ENCODE data around the gene GALNS. TPM values are rescaled to one million over a fixed set of nuclear protein-coding genes. Genes with fewer than 3 reads are reported as not detected.

The GALNS gene
- total and polyA plus RNA-seq, 2 of the 4 experiments (the other 2 are of a cell fraction) = 7.2 to 32.5 TPM

DNA sequence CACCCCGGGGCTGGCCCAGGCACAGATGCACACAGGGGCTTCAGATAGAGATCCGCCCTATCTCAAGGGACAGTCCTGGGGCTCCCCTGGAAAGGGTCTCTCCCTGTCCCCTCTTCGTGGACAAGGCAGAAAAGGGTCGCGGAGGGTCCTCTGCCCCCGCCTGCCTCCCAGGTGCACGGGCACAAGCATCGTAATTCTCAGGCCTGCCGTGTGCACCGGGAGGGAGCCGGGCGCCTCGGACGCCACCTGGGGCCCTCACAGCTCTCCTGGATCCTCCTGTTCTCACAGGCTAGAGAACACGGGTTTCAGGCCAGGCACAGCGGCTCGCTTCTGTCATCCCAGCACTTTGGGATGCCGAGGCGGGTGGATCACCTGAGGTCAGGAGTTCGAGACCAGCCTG is 21.6 kb upstream of the GALNS start:
- H2AFZ ChIP-seq (replicated peaks; ENCODE audit: low read length, poor library complexity) = no peak overlapping the region
- H2BK120ac ChIP-seq (ENCODE audit: low read depth, low read length) = no peak overlapping the region
- intact Hi-C loops (cut with micrococcal nuclease) = no loop called here
- H3K18ac ChIP-seq (ENCODE audit: low read depth, low read length) = no peak overlapping the region
- in situ Hi-C loops (cut with MboI; ENCODE audit: low sequenced_read_pairs) = no loop called here
- H3K4me1 ChIP-seq (ENCODE audit: control insufficient read depth, insufficient read depth, low read length) = no peaks in the 10 kb centered on the region
- no peak overlapping the region for H4K91ac ChIP-seq (ENCODE audit: insufficient read depth, low read depth, low read length)
- no peak overlapping the region for H4K5ac ChIP-seq (ENCODE audit: low read depth, low read length)
- H3K23ac ChIP-seq (ENCODE audit: low read depth, low read length) = no peak overlapping the region
- H2BK5ac ChIP-seq (ENCODE audit: low read depth, low read length, poor library complexity, severe bottlenecking) = no peak overlapping the region
- H3K4ac ChIP-seq (ENCODE audit: low read depth, low read length) = no peak overlapping the region
- H2AK9ac ChIP-seq (replicated peaks; ENCODE audit: low read depth, low read length, poor library complexity) = no peak overlapping the region
- dilution Hi-C loops (cut with HindIII; ENCODE audit: low sequenced_read_pairs, unreplicated experiment) = no loop called here
- no peak overlapping the region for H3K9ac ChIP-seq (ENCODE audit: low read depth, low read length)
- H3K4me2 ChIP-seq (ENCODE audit: low read depth, low read length) = no peak overlapping the region
- no peaks in the 10 kb centered on the region for H3K36me3 ChIP-seq (ENCODE audit: control insufficient read depth, insufficient read depth, low read length)
- ChIA-PET POLR2A (ENCODE audit: unreplicated experiment) (no interaction called here), CTCF (no interaction called here)
- H2AK5ac ChIP-seq (ENCODE audit: low read depth, low read length) = no peak overlapping the region
- no peaks in the 10 kb centered on the region for H3K9me1 ChIP-seq (ENCODE audit: insufficient read depth, low read length)
- no peaks in the 10 kb centered on the region for H3K9me3 ChIP-seq (ENCODE audit: control insufficient read depth, insufficient read depth, low read length)
- TF ChIP-seq CHD1 (IDR thresholded peaks at IDR 0.05; ENCODE audit: low read depth, low read length) (no peak), SMC3 (IDR thresholded peaks at IDR 0.05; ENCODE audit: low read depth, low read length) (no peak)
- no peak overlapping the region for H2BK15ac ChIP-seq (ENCODE audit: low read depth, low read length)
- H3K79me1 ChIP-seq (ENCODE audit: low read depth in 1 of 2, low read length in 2 of 2) = no peaks in the 10 kb centered on the region
- no peaks in the 10 kb centered on the region for H4K20me1 ChIP-seq (ENCODE audit: insufficient read depth, low read length)
- no peak overlapping the region for H2BK20ac ChIP-seq (ENCODE audit: low read depth, low read length)
- no TSS peak for BruUV-seq (replicated peaks)
- WGBS, 2 experiments (ENCODE audit: extremely low coverage in 2 of 2, insufficient read length in 1 of 2) = 88% methylated on average over 7 of the region's 20 CpGs; no CpG with 5 or more reads in 1 of the 2 experiments
- H4K8ac ChIP-seq (ENCODE audit: low read depth in 2 of 2, low read length in 2 of 2) = no peak overlapping the region
- H3K27me3 ChIP-seq (ENCODE audit: control insufficient read depth, insufficient read depth, low read length) = peaks cover 51% of the 10 kb centered on the region
- no peak overlapping the region for H3K14ac ChIP-seq (replicated peaks; ENCODE audit: low read depth, low read length)
- H3K4me3 ChIP-seq (ENCODE audit: insufficient read depth, low read depth, low read length) = no peak overlapping the region
- no peak for ATAC-seq (ENCODE audit: low read depth)
- H3K27ac ChIP-seq (ENCODE audit: insufficient read depth, low read length) = no peak overlapping the region
- no peak overlapping the region for H3K56ac ChIP-seq (ENCODE audit: extremely low read depth, insufficient read depth, low read length)
- no peak for DNase-seq

Measured in IMR-90 (cell line).